MM.1S (cell line): Measurements from ENCODE around the gene PPP6R1.

ENCODE experiments used
- DNase-seq: peaks from one replicate; pipeline ENCODE4 v3.0.0-alpha.2; 2015
- H2AFZ ChIP-seq: fragments of 300-600 bp; sonication (generic); 2 replicates; pipeline ENCODE4 v1.6.0; 2016; ENCODE audit warnings: antibody characterized with exemption, low read length
- H3F3A ChIP-seq: fragments of 300-600 bp; sonication (generic); 2 replicates; pipeline ENCODE4 v1.6.1; 2016; ENCODE audit warnings: mild to moderate bottlenecking, antibody characterized with exemption, low read length, moderate library complexity, mixed read lengths; ENCODE audit not compliant: insufficient read depth
- H3K27ac ChIP-seq: fragments of 300-600 bp; sonication (generic); 2 replicates; pipeline ENCODE4 v1.5.1; 2016; ENCODE audit warnings: mild to moderate bottlenecking, low read length
- H3K27me3 ChIP-seq: fragments of 300-600 bp; sonication (generic); replicated peaks from 2 replicates; pipeline ENCODE4 v1.6.0; 2016; ENCODE audit warnings: low read length; ENCODE audit not compliant: insufficient read depth
- H3K36me3 ChIP-seq: fragments of 300-600 bp; sonication (generic); replicated peaks from 2 replicates; pipeline ENCODE4 v1.6.1; 2016; ENCODE audit warnings: mild to moderate bottlenecking, low read length, mixed read lengths; ENCODE audit not compliant: insufficient read depth
- H3K4me1 ChIP-seq: fragments of 300-600 bp; sonication (generic); 2 replicates; pipeline ENCODE4 v1.6.1; 2016; ENCODE audit warnings: low read length, mixed read lengths
- H3K4me2 ChIP-seq: fragments of 300-600 bp; sonication (generic); 2 replicates; pipeline ENCODE4 v1.6.0; 2016; ENCODE audit warnings: low read depth, low read length
- H3K4me3 ChIP-seq: fragments of 300-600 bp; sonication (generic); 2 replicates; pipeline ENCODE4 v1.5.1; 2016; ENCODE audit warnings: low read length, mixed read lengths
- H3K79me2 ChIP-seq: fragments of 300-600 bp; sonication (generic); 2 replicates; pipeline ENCODE4 v1.6.1; 2016; ENCODE audit warnings: mixed run types, low read length, mixed read lengths
- H3K9ac ChIP-seq: fragments of 300-600 bp; sonication (generic); 2 replicates; pipeline ENCODE4 v1.6.1; 2016; ENCODE audit warnings: low read length, mixed read lengths
- H3K9me2 ChIP-seq: fragments of 300-600 bp; sonication (generic); replicated peaks from 2 replicates; pipeline ENCODE4 v1.6.1; 2016; ENCODE audit warnings: mild to moderate bottlenecking, low read length, mixed read lengths; ENCODE audit not compliant: insufficient read depth
- H3K9me3 ChIP-seq: fragments of 300-600 bp; sonication (generic); replicated peaks from 2 replicates; pipeline ENCODE4 v1.6.1; 2016; ENCODE audit warnings: mild to moderate bottlenecking, low read length, mixed read lengths; ENCODE audit not compliant: insufficient read depth
- H4K20me1 ChIP-seq: fragments of 300-600 bp; sonication (generic); 2 replicates; pipeline ENCODE4 v1.6.1; 2016; ENCODE audit warnings: mild to moderate bottlenecking, low read length, moderate library complexity, mixed read lengths; ENCODE audit not compliant: insufficient read depth
- EZH2 ChIP-seq: fragments of 300-600 bp; sonication (generic); optimal IDR thresholded peaks from 2 replicates; pipeline ENCODE3; 2017; ENCODE audit warnings: low read depth, mild to moderate bottlenecking, antibody characterized with exemption, low read length, mixed read lengths
- EZH2phosphoT487 ChIP-seq: fragments of 300-600 bp; sonication (generic); IDR thresholded peaks from 2 replicates; pipeline ENCODE4 v1.6.1; 2018; ENCODE audit warnings: antibody characterized with exemption, low read length
- TF ChIP-seq, protein P1 (sequence below): fragments of 300-600 bp; sonication (generic); IDR thresholded peaks from 2 replicates; pipeline ENCODE4 v1.5.1; 2016; ENCODE audit warnings: antibody characterized with exemption, low read length, mixed read lengths

Gene PPP6R1

DNA sequence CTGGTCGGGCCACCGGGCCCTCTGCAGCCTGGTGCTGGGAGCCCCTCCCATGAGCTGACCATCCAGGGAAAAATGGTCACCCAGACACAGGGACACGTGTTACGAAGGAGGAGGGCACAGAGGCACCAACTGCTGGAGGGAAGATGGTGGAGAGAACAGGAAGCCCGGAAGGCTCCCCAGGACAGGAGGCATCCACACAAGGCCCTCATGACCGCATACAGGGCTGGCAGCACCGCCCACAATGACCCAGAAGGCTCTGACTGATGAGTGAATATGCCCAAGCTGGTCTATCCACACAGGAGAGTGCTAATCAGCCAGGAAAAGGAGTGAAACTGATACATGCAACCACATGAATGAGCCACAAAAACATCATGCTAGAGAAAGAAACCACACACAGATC lies 16.3 kb downstream of the PPP6R1 start:
- no peaks in the 10 kb centered on the region for H3K9me2 ChIP-seq
- no peak overlapping the region for H3K9ac ChIP-seq
- no peaks in the 10 kb centered on the region for H3K9me3 ChIP-seq
- H3K4me3 ChIP-seq, result no peak overlapping the region
- H3K36me3 ChIP-seq, result peaks cover 7% of the 10 kb centered on the region
- H2AFZ ChIP-seq, result no peak overlapping the region
- no peak overlapping the region for H3K4me2 ChIP-seq
- H3K79me2 ChIP-seq, result peaks cover 79% of the 10 kb centered on the region
- TF ChIP-seq EZH2phosphoT487 (no peak), EZH2 (no peak)
- TF ChIP-seq, protein P1, sequence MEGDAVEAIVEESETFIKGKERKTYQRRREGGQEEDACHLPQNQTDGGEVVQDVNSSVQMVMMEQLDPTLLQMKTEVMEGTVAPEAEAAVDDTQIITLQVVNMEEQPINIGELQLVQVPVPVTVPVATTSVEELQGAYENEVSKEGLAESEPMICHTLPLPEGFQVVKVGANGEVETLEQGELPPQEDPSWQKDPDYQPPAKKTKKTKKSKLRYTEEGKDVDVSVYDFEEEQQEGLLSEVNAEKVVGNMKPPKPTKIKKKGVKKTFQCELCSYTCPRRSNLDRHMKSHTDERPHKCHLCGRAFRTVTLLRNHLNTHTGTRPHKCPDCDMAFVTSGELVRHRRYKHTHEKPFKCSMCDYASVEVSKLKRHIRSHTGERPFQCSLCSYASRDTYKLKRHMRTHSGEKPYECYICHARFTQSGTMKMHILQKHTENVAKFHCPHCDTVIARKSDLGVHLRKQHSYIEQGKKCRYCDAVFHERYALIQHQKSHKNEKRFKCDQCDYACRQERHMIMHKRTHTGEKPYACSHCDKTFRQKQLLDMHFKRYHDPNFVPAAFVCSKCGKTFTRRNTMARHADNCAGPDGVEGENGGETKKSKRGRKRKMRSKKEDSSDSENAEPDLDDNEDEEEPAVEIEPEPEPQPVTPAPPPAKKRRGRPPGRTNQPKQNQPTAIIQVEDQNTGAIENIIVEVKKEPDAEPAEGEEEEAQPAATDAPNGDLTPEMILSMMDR, result no peak
- no peak for DNase-seq
- H3K27ac ChIP-seq, result no peak overlapping the region
- no peaks in the 10 kb centered on the region for H3K27me3 ChIP-seq
- H3K4me1 ChIP-seq, result no peaks in the 10 kb centered on the region
- H3F3A ChIP-seq, result peaks cover 4% of the 10 kb centered on the region; the same call in 1 of the 2 replicates
- H4K20me1 ChIP-seq, result peaks cover 13% of the 10 kb centered on the region

DNA sequence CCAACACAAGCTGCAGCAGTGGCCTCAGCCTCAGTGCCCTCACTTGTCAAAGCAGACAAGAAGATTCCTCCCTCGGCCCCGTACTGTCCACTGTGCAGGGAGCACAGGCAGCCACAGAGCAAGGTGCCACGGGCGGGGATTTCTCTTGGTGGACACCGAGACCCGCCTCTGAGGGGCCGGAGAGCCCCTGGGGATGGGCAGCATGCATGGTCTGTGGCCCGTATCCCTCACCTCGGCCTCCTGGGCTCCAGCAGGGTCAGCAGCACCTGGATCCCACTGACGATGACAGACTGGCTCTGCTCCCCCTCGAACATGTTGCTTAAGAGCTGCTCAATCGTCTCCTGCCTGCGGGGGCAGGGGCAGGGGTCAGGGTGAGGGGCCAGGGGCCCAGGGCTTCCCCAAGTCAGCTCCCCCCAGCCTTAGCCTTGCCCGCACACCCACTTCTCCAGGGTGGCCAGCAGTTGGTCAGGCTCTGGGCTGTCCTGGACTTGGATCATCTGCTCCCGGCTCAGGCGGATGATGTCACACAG lies 16.8 kb downstream of the PPP6R1 start:
- no peak overlapping the region for H3K9ac ChIP-seq
- H3K9me2 ChIP-seq, result no peaks in the 10 kb centered on the region
- H3K4me1 ChIP-seq, result no peaks in the 10 kb centered on the region
- H2AFZ ChIP-seq, result no peak overlapping the region
- H3K27me3 ChIP-seq, result no peaks in the 10 kb centered on the region
- H3K4me3 ChIP-seq, result no peak overlapping the region
- H4K20me1 ChIP-seq, result peaks cover 8% of the 10 kb centered on the region
- no peak overlapping the region for H3K4me2 ChIP-seq
- peaks cover 4% of the 10 kb centered on the region; the same call in 1 of the 2 replicates for H3F3A ChIP-seq
- H3K9me3 ChIP-seq, result no peaks in the 10 kb centered on the region
- H3K36me3 ChIP-seq, result peaks cover 10% of the 10 kb centered on the region
- DNase-seq, result no peak
- H3K27ac ChIP-seq, result no peak overlapping the region
- TF ChIP-seq, protein P1, result no peak
- TF ChIP-seq EZH2phosphoT487, result no peak
- no peak for TF ChIP-seq EZH2
- H3K79me2 ChIP-seq, result peaks cover 79% of the 10 kb centered on the region

DNA sequence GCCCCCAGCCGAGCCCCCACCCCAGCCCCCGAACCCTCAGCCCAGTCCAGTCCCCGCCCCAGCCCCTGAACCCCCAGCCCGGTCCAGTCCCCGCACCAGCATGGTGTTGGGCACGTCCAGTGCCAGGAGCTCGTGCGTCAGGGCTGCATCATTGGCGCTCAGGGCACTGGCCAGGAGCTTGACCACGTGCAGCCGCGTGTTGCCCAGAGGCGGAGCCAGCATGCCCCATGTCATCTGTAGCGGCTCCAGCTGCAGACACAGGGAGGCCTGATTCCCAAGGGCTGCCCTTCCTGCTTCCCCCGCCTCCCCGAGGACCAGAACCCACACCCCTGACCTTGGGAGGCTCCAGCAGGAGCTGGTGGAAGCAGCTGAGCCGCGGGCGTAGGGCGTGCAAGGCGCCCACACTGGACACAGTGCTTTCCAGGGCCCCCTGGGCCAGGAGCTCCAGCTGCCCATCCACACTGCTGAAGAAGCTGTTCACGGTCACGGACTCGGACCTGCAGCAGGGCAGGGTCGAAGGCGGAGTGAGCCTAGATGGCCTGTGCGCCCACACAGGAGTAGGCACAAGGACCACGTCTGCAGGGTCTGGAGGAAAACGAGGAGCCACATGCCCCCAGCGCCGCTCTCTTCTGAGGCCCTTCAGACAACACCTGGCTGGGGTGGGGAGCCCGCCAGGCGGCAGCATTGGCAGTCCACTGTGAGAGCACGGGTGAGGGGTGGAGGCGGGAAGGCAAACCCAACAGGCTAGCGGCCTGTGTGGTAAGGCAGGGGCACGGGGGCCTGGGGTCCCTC lies 17.5 kb downstream of the PPP6R1 start:
- DNase-seq, result no peak
- peaks cover 72% of the 10 kb centered on the region for H3K79me2 ChIP-seq
- H3K36me3 ChIP-seq, result peaks cover 14% of the 10 kb centered on the region

More for the DNA sequence above, 17.5 kb downstream of the PPP6R1 start:
- Histone ChIP-seq H3K4me2 (no peak overlapping the region), H3K9me2 (no peaks in the 10 kb centered on the region), H3K9me3 (no peaks in the 10 kb centered on the region), H3K4me3 (no peak overlapping the region), H3F3A (peaks cover 4% of the 10 kb centered on the region; the same call in 1 of the 2 replicates), H2AFZ (no peak overlapping the region), H3K9ac (no peak overlapping the region), H3K4me1 (no peaks in the 10 kb centered on the region), H3K27me3 (no peaks in the 10 kb centered on the region), H4K20me1 (0 out of 2 replicates have a peak, but pooled peaks cover 2% of the 10 kb centered on the region), H3K27ac (no peak overlapping the region)
- TF ChIP-seq EZH2phosphoT487 (no peak), EZH2 (no peak)
- TF ChIP-seq, protein P1, result no peak
